Measurements from ENCODE around the gene EFHC1.

GRCh38 chr6:52516943-52517342 is 96.8 kb downstream of the EFHC1 start:
- TF ChIP-seq CTCF (IDR thresholded peaks at IDR 0.05), result no peak
- TF ChIP-seq POLR2AphosphoS5 (IDR thresholded peaks at IDR 0.05), result no peak
- TF ChIP-seq POLR2A (IDR thresholded peaks at IDR 0.05), result no peak

Data from transverse colon (tissue), 4 donors.